ENCODE data around the gene ECM2.

The ECM2 gene

GRCh38 chr9:92463984-92464383 lies 71.8 kb downstream of the ECM2 start:
- no peak for DNase-seq (ENCODE audit: low read depth)

GRCh38 chr9:92463387-92463786 lies 72.4 kb downstream of the ECM2 start:
- no peak for DNase-seq (ENCODE audit: low read depth)

- DNase-seq (ENCODE audit: low read depth), result no peak
These were observed 78.2 kb downstream of the ECM2 start for GRCh38 chr9:92457576-92457975.

- no peak for DNase-seq (ENCODE audit: low read depth)
These were observed 80.6 kb downstream of the ECM2 start for GRCh38 chr9:92455217-92455616.

GRCh38 chr9:92446536-92446935 lies 89.3 kb downstream of the ECM2 start:
- no peak for DNase-seq (ENCODE audit: low read depth)
